Measurements from ENCODE around the gene TFEC. TPM values are rescaled to one million over a fixed set of nuclear protein-coding genes. Genes with fewer than 3 reads are reported as not detected.

Gene TFEC
- total RNA-seq, 4 donors from 2014 or later = 1.5 to 6.1 (median 3.5) TPM

DNA sequence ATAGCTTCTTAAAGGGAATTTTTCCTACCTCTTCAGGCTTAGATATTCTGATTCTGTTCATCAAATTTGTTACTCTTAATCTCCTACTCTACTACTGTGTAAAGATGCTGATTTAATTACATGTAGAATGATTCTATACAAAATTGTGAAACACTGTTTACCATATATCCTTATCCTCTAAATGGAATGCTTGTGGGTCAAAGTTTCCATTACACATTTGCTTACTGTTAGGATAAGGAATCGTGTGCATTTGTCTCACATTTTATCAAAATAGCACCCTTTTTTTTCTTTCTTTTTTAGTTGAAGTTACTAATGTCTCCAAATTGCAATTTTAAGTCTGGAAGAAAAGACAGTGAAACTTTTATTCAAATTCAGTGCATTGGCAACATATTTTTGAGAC is 65.3 kb downstream of the TFEC start:
- intact Hi-C loops (cut with DNase I) = no loop called here

DNA sequence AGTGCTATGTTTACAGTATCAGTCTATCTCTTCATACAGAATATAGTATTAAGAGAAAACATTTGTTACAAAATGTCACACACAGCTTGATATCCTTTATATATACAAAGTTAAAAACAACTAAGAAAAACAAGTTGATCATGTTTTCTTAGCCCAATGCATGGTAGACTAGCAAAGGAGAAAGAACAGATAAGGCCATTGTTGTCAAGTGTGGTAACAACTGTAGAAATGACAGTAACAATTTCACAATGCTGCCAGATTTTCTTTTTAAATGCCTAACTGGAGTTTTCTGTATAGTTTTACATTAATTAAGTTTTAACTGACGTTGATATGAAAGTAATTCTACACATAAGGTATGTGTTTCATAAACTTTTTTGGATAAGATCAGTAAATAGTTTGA is 65.8 kb downstream of the TFEC start:
- Histone ChIP-seq H3K9me3 (no peaks in the 10 kb centered on the region), H3K27me3 (no peaks in the 10 kb centered on the region), H3K36me3 (no peaks in the 10 kb centered on the region), H3K4me3 (no peak overlapping the region), H3K4me1 (no peaks in the 10 kb centered on the region), H3K27ac (replicated peaks in 1 of 4) (no peak overlapping the region)
- WGBS = 71% methylated on average over 1 of the region's 1 CpG
- no peak for DNase-seq (ENCODE audit: extremely low spot score)
- intact Hi-C loops (cut with DNase I) = no loop called here
- no peak for TF ChIP-seq POLR2A (IDR thresholded peaks at IDR 0.05; ENCODE audit: low read depth)
- no peak for TF ChIP-seq POLR2AphosphoS5 (IDR thresholded peaks at IDR 0.05)
- TF ChIP-seq EP300 (IDR thresholded peaks at IDR 0.05) = no peak
- TF ChIP-seq, protein P1, sequence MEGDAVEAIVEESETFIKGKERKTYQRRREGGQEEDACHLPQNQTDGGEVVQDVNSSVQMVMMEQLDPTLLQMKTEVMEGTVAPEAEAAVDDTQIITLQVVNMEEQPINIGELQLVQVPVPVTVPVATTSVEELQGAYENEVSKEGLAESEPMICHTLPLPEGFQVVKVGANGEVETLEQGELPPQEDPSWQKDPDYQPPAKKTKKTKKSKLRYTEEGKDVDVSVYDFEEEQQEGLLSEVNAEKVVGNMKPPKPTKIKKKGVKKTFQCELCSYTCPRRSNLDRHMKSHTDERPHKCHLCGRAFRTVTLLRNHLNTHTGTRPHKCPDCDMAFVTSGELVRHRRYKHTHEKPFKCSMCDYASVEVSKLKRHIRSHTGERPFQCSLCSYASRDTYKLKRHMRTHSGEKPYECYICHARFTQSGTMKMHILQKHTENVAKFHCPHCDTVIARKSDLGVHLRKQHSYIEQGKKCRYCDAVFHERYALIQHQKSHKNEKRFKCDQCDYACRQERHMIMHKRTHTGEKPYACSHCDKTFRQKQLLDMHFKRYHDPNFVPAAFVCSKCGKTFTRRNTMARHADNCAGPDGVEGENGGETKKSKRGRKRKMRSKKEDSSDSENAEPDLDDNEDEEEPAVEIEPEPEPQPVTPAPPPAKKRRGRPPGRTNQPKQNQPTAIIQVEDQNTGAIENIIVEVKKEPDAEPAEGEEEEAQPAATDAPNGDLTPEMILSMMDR (IDR thresholded peaks at IDR 0.05) = no peak

More for the DNA sequence above, 65.3 kb downstream of the TFEC start:
- Histone ChIP-seq H3K27me3 (no peaks in the 10 kb centered on the region), H3K27ac (replicated peaks in 1 of 4) (no peak overlapping the region), H3K36me3 (no peaks in the 10 kb centered on the region), H3K9me3 (no peaks in the 10 kb centered on the region), H3K4me1 (no peaks in the 10 kb centered on the region), H3K4me3 (no peak overlapping the region)
- no peak for DNase-seq (ENCODE audit: extremely low spot score)
- TF ChIP-seq, protein P1 (IDR thresholded peaks at IDR 0.05) = no peak
- no peak for TF ChIP-seq POLR2AphosphoS5 (IDR thresholded peaks at IDR 0.05)
- no peak for TF ChIP-seq EP300 (IDR thresholded peaks at IDR 0.05)
- TF ChIP-seq POLR2A (IDR thresholded peaks at IDR 0.05; ENCODE audit: low read depth) = no peak
- WGBS = 63% methylated on average over 1 of the region's 1 CpG

DNA sequence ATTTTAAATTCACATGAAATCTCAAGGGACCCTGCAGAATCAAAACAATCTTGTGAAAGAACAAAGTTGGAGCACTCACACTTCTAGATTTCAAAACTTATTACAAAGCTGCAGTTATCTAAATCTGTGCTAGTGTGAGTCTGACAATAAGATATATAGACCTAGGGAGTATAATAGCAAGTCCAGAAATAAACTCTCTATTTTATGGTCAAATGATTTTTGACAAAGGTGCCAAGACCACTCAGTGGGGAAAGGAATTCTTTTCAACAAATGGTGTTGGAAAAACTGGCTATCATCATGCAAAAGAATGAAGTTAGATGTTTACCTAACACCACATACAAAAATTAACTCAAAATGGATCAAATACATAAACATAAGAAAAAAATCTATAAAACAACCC is 68.2 kb downstream of the TFEC start:
- intact Hi-C loops (cut with DNase I) = no loop called here
- no peaks in the 10 kb centered on the region for H3K4me1 ChIP-seq
- no peaks in the 10 kb centered on the region for H3K9me3 ChIP-seq
- no peak overlapping the region for H3K4me3 ChIP-seq
- H3K36me3 ChIP-seq = no peaks in the 10 kb centered on the region
- no peaks in the 10 kb centered on the region for H3K27me3 ChIP-seq
- TF ChIP-seq, protein P1 (IDR thresholded peaks at IDR 0.05) = no peak
- TF ChIP-seq POLR2AphosphoS5 (IDR thresholded peaks at IDR 0.05) (no peak), EP300 (IDR thresholded peaks at IDR 0.05) (no peak), POLR2A (IDR thresholded peaks at IDR 0.05; ENCODE audit: low read depth) (no peak)
- DNase-seq (ENCODE audit: extremely low spot score) = no peak
- no peak overlapping the region for H3K27ac ChIP-seq (replicated peaks in 1 of 4)

DNA sequence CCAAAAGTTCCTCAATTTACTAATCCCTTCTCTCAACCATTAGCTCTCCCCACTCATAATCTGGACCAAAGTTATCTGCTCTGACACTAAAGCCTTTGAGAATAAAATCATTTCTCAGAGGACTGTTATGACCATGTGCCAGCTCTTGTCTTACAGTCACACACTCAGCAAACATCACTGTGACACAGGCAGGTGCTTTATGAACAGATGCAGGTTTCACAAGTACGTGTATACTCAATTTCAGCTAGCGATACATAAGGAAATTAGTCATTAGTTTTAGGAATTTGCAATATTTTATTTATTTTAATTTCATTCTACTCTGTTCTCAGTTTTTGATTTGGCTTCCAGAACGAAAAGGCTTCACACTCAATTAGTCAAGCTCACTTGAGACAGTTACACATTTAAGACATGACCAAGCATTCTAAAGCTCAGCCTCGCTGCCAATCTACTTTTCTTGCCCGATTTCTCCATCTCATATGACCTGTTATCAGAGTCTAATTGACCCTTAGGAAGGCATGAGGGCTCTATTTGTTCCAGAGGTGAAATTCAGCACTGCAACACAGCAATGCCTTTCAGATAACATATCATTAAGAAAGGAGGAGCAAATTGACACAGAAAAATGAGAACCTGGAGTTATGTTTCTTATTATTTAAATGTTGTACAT is 76.8 kb downstream of the TFEC start:
- no peaks in the 10 kb centered on the region for H3K36me3 ChIP-seq
- DNase-seq (ENCODE audit: extremely low spot score) = no peak
- H3K9me3 ChIP-seq = no peaks in the 10 kb centered on the region
- no peak overlapping the region for H3K27ac ChIP-seq (replicated peaks in 1 of 4)
- 75% methylated on average over 5 of the region's 5 CpGs for WGBS
- TF ChIP-seq POLR2A (IDR thresholded peaks at IDR 0.05; ENCODE audit: low read depth) = no peak
- TF ChIP-seq, protein P1 (IDR thresholded peaks at IDR 0.05) = no peak
- no peak for TF ChIP-seq POLR2AphosphoS5 (IDR thresholded peaks at IDR 0.05)
- no peak for TF ChIP-seq EP300 (IDR thresholded peaks at IDR 0.05)
- no peaks in the 10 kb centered on the region for H3K27me3 ChIP-seq
- no peak overlapping the region for H3K4me3 ChIP-seq
- no peaks in the 10 kb centered on the region for H3K4me1 ChIP-seq
- intact Hi-C loops (cut with DNase I) = no loop called here

DNA sequence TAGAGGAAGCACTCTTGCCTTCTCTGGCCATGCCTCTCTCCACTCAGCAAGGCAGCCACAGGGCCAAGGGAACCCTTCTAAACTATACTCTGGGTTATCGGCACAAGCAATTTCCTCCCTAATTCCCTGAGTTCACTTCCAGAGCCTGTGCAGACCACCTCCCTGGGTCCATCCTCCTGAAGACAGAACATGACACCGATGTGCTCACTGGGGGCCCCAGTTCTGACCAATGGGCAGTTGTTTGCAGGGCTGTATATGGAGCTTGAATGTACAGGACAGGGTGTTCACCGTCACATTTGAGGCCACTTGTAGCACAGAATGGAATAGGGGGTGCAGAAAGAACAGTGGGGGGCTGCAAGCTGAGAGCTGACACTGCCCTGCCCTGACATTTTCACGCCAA is 77.7 kb downstream of the TFEC start:
- 80% methylated on average over 4 of the region's 4 CpGs for WGBS
- intact Hi-C loops (cut with DNase I) = no loop called here
- no peaks in the 10 kb centered on the region for H3K36me3 ChIP-seq
- H3K27me3 ChIP-seq = no peaks in the 10 kb centered on the region
- TF ChIP-seq POLR2A (IDR thresholded peaks at IDR 0.05; ENCODE audit: low read depth) = no peak
- no peak for TF ChIP-seq POLR2AphosphoS5 (IDR thresholded peaks at IDR 0.05)
- TF ChIP-seq EP300 (IDR thresholded peaks at IDR 0.05) = no peak
- TF ChIP-seq, protein P1 (IDR thresholded peaks at IDR 0.05) = no peak
- H3K4me1 ChIP-seq = no peaks in the 10 kb centered on the region
- no peaks in the 10 kb centered on the region for H3K9me3 ChIP-seq
- no peak for DNase-seq (ENCODE audit: extremely low spot score)
- no peak overlapping the region for H3K27ac ChIP-seq (replicated peaks in 1 of 4)
- no peak overlapping the region for H3K4me3 ChIP-seq

Data from esophagus muscularis mucosa (tissue), 4 donors.